Pancreas (tissue), 10 donors: ENCODE results near the gene TIPARP. TPM values are rescaled to one million over a fixed set of nuclear protein-coding genes. Genes with fewer than 3 reads are reported as not detected.
A peak's percentile ranks its signal among the peaks of the same experiment; 100 is the strongest.

Experiments
- ATAC-seq, 4 donors: fragments of 200-7000 bp; cut with Tn5 transposase; one replicate each; pipeline versions ENCODE4 v1.8.0 to v1.9.1; 2020; ENCODE audit warnings: mild to moderate bottlenecking in 4 of 4, moderate library complexity in 4 of 4
- DNase-seq, 6 donors: peaks; one replicate each; pipeline ENCODE4 v3.0.0-alpha.2; 2020
- FAIRE-seq: peaks from 2 replicates; lab custom pipeline; 2012; peaks lifted over from hg19 to GRCh38; lab: Jason Lieb, UNC
- H3K27ac ChIP-seq, 4 donors: fragments of 200-600 bp; sonication (generic); 1 replicate in 3 of 4; 2 replicates in 1 of 4; pipeline versions ENCODE4 v1.5.0 to v1.8.0; 2020
- H3K27me3 ChIP-seq, 4 donors: fragments of 200-600 bp; one replicate each; pipeline ENCODE4 v1.8.0; 2021
- H3K36me3 ChIP-seq, 3 donors: fragments of 200-600 bp; sonication (generic) in 1 of 3; one replicate each; pipeline versions ENCODE4 v1.5.0 to v1.8.0; 2020 to 2021
- H3K4me1 ChIP-seq, 3 donors: fragments of 200-600 bp; one replicate each; pipeline ENCODE4 v1.8.0; 2021
- H3K4me3 ChIP-seq, 4 donors: fragments of 200-600 bp; sonication (generic) in 2 of 4; one replicate each; pipeline versions ENCODE4 v1.5.0 to v1.8.0; 2020 to 2021
- H3K9me3 ChIP-seq, 4 donors: fragments of 200-600 bp; one replicate each; pipeline ENCODE4 v1.8.0; 2021
- CTCF ChIP-seq, 4 donors: fragments of 200-600 bp; sonication (generic) in 3 of 4; IDR thresholded peaks; one replicate each; pipeline versions ENCODE4 v1.5.0 to v1.8.0; 2021; ENCODE audit warnings: antibody characterized with exemption in 4 of 4
- WGBS, 2 donors: extraction: QIAGEN DNeasy Blood & Tissue Kit; methylation state at CpG; one replicate each; pipeline ENCODE4 v1.1.7; 2013; 5-methylcytosine and 5-hydroxymethylcytosine counted together
- intact Hi-C, 3 donors: fragments of 100-400 bp; cut with DNase I; formaldehyde crosslinking; loops; one replicate each; pipeline versions ENCODE4 v1.11.1 to v1.14.2; 2022
- polyA plus RNA-seq, 2 donors: library from polyadenylated mRNA; stranded (reverse); fragments of 200-250 nt; gene quantifications; one replicate each; pipeline ENCODE4 v1.2.3, GENCODE V29; 2013
- total RNA-seq, 6 donors: library from RNA; stranded (reverse); fragmentation: NEBNext Ultra II Directional in 4 of 6; extraction: Animal tissue kit (Norgen Biotek cat#: 25700) in 4 of 6; gene quantifications; one replicate each; pipeline versions ENCODE4 v1.2.1 to v1.2.4, GENCODE V29; 2021 to 2023
- donor health status: healthy with polysubstance abuse.
- donor health status: DM: no; HTN: no; CAD: no; lungs with moderate emphysema.
- donor health status: DM: no; HTN: no; CAD: no.
- donor health status: control.
- donor health status: control.
- donor health status: Bipolar disorder and iron deficiency.
- donor health status: DM: yes; HTN: yes; CAD: no.
- donor health status: DM: no; HTN: no; CAD: no.
- donor health status: DM: no; HTN: no; CAD: no.
- donor health status: DM: yes; HTN: yes; CAD: no.

TIPARP gene
- total and polyA plus RNA-seq, 8 donors: 6.0 to 15.0 (median 10.1) TPM

GRCh38 chr3:156668073-156668763, 6.2 kb upstream of the TIPARP start:
- DNase-seq (no peak), FAIRE-seq (no peak), ATAC-seq (peak in 3 of 4 donors; percentile 46 to 81 (median 71))
- no peaks in the 10 kb centered on the region for H3K27me3 ChIP-seq
- no peak overlapping the region for H3K27ac ChIP-seq
- no peak for TF ChIP-seq CTCF (IDR thresholded peaks at IDR 0.05)
- peaks cover 0 to 18% (median 3%) of the 10 kb centered on the region in 3 donors for H3K4me1 ChIP-seq
- H3K4me3 ChIP-seq: no peak overlapping the region
- 19% methylated on average over 4 of the region's 4 CpGs for WGBS, 2 donors
- no peaks in the 10 kb centered on the region for H3K36me3 ChIP-seq
- intact Hi-C loops: loop anchor here in 1 of 3 donors (10.0 kb wide), 1 partner anchor 103 kb away; no protein-coding TSS in a partner anchor
- H3K9me3 ChIP-seq: no peaks in the 10 kb centered on the region

GRCh38 chr3:156670077-156670476, 4.3 kb upstream of the TIPARP start:
- WGBS, 2 donors: 78 to 85% methylated on average over 2 of the region's 2 CpGs
- ATAC-seq (no peak), FAIRE-seq (no peak), DNase-seq (no peak)
- H3K4me1 ChIP-seq: peaks cover 0 to 15% (median 9%) of the 10 kb centered on the region in 3 donors
- no peaks in the 10 kb centered on the region for H3K36me3 ChIP-seq
- TF ChIP-seq CTCF (IDR thresholded peaks at IDR 0.05): no peak
- H3K27me3 ChIP-seq: no peaks in the 10 kb centered on the region
- intact Hi-C loops: loop anchor here in 2 of 3 donors (10.0 kb wide), 4 partner anchors 115 to 465 kb away; partner anchors contain the start of gene SSR3 (in 1 of the 2)
- no peak overlapping the region for H3K27ac ChIP-seq
- H3K4me3 ChIP-seq: no peak overlapping the region
- no peaks in the 10 kb centered on the region for H3K9me3 ChIP-seq

GRCh38 chr3:156670652-156671051, 3.7 kb upstream of the TIPARP start:
- peaks cover 0 to 11% (median 9%) of the 10 kb centered on the region in 3 donors for H3K4me1 ChIP-seq
- no peaks in the 10 kb centered on the region for H3K36me3 ChIP-seq
- no peaks in the 10 kb centered on the region for H3K9me3 ChIP-seq
- H3K27ac ChIP-seq: no peak overlapping the region
- H3K27me3 ChIP-seq: no peaks in the 10 kb centered on the region
- H3K4me3 ChIP-seq: no peak overlapping the region
- FAIRE-seq: no peak
- TF ChIP-seq CTCF (IDR thresholded peaks at IDR 0.05): no peak
- WGBS, 2 donors: 69 to 74% methylated on average over 4 of the region's 4 CpGs
- DNase-seq: no peak
- intact Hi-C loops: loop anchor here in 2 of 3 donors (10.0 kb wide), 4 partner anchors 116 to 464 kb away; partner anchors contain the start of gene SSR3 (in 1 of the 2)
- ATAC-seq: no peak

- TF ChIP-seq CTCF (IDR thresholded peaks at IDR 0.05): no peak
- no peak for DNase-seq
- Histone ChIP-seq H3K9me3 (no peaks in the 10 kb centered on the region), H3K4me1 (peaks cover 0 to 23% (median 16%) of the 10 kb centered on the region in 3 donors), H3K4me3 (peak overlapping the region; percentile 33 to 91 (median 79)), H3K27me3 (no peaks in the 10 kb centered on the region), H3K27ac (peak overlapping the region; percentile 89 to 97 (median 93)), H3K36me3 (peaks cover 0 to 9% (median 0%) of the 10 kb centered on the region in 3 donors)
- 8 to 9% methylated on average over 10 of the region's 10 CpGs for WGBS, 2 donors
- no peak for ATAC-seq
- intact Hi-C loops: loop anchor here in 2 of 3 donors (10.0 kb wide), 4 partner anchors 119 to 461 kb away; partner anchors contain the start of gene SSR3 (in 1 of the 2)
- no peak for FAIRE-seq
Measured at GRCh38 chr3:156673732-156674045, 701 bp upstream of the TIPARP start.
